GM18517 (cell line): ENCODE results near the gene COMT.
"Not testable (repeated sequence)": the region's sequence is repeated elsewhere in the genome, so short reads cannot be mapped to it uniquely, and the experiment has no call there.

Source experiments
- ATAC-seq: cut with Tn5 transposase; IDR thresholded peaks from one replicate; pipeline ENCODE4 v1.9.1; 2021; ENCODE audit warnings: mild to moderate bottlenecking, moderate library complexity; ENCODE audit not compliant: unreplicated experiment

The COMT gene

DNA sequence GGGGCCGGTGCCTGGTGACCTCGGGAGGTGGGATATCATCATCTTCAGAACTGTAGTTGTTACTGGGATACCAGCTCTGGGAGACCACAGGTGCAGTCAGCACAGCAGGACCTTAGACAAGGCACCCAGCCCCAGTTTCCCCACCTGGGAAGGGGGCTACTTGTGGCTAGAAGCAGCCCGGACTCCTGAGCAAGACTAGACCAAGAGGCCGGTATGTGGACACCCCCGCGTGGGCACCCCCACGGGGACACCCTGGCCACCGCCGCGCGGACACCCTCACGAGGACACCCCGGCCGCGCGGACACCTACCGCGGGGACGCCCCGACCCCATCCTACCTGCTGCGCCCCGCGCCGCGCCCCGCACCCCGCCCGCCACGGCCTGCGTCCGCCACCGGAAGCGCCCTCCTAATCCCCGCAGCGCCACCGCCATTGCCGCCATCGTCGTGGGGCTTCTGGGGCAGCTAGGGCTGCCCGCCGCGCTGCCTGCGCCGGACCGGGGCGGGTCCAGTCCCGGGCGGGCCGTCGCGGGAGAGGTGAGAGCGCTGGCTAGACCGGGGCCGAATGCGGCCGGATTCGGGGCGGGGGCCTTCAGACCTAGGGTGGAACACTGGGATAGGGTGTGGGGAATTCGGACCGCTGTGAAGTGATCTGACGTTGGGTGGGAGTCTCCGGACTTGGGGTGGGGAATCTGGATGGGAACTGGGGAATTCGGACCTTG, at the start of gene COMT, which contains the start of gene TXNRD2:
TSS of gene COMT (plus strand) at position 408 of the 718 bp plus-strand sequence. CDS start 20,755 bp downstream, outside the sequence.
TSS of gene TXNRD2 (minus strand) at position 454 of the 718 bp plus-strand sequence. CDS start at position 439, 15 bp downstream.
- ATAC-seq, result no peak

- ATAC-seq, result no peak
Measured at GRCh38 chr22:19892257-19892879, 49.2 kb upstream of the COMT start.

DNA sequence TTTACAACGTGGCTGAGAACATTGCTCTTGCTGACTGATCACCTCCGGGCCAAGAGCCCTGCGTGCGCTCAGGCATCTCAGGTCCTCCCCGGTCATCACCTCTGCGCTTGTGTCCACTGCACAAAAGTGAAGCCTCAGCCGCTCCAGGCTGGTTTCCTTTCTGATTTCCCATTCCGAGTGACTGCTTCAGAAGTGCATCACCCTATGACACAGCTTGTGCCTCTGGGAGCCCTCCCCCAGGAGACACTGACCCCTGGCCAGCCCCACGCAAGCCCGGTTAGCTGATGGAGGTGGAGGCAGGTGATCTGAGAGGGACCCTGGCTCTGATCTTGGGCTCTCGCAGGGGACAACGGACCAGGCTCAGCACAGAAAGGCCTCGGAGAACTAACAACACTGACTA, 48.6 kb upstream of the COMT start:
- no peak for ATAC-seq

DNA sequence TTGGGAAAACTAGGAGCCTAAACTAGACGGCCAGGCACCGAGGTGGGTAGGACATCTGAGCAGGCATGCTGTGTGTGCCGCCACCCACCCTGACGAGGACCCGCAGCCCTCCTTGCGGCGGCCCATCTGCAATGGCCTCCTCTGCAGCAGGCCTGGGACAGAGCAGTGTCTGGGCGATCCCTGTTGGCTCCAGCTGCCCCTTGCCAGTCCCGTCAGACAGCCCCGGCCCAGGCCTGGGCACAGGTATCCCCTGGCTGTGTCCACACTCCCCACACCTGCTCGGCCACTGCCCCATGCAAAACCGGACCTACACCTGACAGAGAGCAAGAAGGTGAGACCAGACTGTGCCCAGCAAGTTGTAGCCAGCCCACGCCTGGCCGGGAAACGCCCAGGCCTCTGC, 48.2 kb upstream of the COMT start:
- no peak for ATAC-seq

DNA sequence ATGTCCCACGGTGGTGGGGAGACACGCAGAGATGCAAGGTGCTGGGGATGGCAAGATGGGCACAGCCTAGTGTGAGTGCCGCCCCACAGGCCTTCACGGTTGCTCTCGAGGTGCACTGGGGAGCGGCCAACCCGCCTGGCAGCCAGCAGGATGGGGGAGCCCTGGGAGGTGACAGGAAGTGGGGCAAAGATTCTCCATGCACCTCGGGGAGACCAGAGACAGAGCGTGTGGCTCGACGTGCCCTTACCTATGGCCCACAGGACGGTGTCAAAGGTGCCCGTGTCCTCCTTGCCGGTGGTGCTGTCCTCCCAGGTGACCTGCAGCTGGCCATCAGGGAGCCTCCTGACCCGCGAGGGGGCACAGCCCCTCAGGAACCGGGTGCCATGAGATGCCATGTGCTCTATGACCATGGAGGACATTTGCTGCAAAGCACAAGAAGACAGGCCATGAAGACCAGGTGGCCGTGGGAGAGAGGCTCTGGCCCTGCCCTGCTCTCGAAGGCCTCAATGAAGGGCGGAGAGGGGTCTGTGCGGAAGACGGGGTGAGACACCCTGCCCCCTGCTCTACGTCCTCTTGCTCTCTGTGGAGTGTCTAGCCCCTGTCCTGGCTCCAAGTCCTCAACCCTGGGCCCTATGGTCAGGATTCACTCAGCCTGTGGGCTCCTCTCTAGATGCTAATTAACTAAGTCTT, 46.3 kb upstream of the COMT start:
- ATAC-seq, result no peak

- no peak for ATAC-seq
Measured at GRCh38 chr22:19896665-19897355, 44.8 kb upstream of the COMT start.

DNA sequence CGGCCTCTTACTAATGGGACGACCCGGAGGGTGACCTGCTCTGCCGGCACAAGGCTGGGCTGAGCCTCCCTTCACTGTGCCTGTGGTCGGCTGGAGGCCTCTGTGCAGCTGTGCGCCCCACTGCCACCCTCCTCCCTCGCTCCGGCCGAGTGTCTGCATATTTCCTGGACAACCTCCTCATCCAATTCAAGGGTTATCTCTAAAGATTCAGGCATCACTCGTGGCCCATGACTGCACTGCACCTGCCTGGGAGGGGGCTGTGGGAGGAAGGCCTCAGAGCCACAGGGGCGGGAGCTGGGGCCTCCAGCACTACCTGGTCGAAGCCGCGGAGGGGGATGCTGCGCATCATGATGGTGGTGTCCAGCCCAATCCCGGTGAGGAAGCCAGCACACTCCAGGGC, 43.8 kb upstream of the COMT start:
- no peak for ATAC-seq

- no peak for ATAC-seq
Measured at GRCh38 chr22:19898145-19898544, 43.4 kb upstream of the COMT start.

- ATAC-seq, result no peak
Measured at GRCh38 chr22:19898831-19899567, 42.6 kb upstream of the COMT start.

GRCh38 chr22:19900707-19901436, 40.7 kb upstream of the COMT start:
- ATAC-seq, result no peak

DNA sequence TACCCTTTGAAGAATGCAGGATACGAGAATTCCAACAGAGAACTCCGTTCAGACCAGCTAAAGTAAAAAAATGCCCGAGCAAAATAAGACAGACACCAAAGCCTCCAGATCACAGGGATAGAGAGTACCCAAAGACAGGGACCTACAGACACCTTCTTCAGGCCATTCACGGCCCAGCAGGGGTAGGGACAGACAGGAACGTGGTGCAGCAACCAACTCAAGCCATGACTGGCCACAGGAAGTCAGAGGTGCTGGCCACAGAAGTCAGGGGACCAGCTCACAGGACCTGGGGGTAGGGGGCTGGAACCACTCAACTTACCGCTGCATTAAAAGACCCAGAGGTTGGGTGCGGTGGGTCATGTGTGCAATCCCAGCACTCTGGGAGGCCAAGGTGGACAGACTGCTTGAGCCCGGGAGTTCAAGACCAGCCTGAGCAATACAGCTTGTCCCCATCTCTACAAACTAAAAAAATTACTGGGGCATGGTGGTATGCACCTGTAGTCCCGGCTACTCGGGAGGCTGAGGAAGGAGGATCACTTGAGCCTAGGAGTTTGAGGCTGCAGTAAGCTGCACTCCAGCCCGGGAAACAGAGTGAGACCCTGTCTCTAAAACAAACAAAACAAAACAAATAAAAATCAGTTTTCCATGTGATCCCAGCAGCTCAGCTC, 39.9 kb upstream of the COMT start:
- no peak for ATAC-seq

GRCh38 chr22:19902245-19902715, 39.3 kb upstream of the COMT start:
- ATAC-seq, result no peak

- ATAC-seq, result no peak
Measured at GRCh38 chr22:19903031-19903430, 38.5 kb upstream of the COMT start.

DNA sequence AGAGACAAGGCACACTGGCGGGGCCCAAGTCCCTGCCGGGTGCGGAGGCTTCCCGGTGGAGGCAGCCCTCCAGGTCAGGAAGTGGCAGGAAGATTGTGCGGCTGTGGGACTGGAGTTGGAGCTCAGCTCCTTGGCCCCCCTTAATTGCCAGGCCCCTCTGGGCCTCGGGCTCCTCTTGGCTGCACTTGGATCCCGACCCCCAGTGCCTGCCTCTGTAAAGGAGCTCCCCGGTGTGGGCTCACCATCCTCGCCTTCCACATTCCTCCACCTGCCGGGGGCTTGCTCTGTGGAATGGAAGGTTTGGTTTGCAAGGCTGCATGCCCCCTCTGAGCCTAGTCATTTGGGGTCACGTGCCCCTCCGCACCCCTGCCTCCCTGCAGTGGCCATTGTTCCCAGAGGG, 38.1 kb upstream of the COMT start:
- ATAC-seq, result no peak

- ATAC-seq, result no peak
Measured at GRCh38 chr22:19904174-19904856, 37.3 kb upstream of the COMT start.

DNA sequence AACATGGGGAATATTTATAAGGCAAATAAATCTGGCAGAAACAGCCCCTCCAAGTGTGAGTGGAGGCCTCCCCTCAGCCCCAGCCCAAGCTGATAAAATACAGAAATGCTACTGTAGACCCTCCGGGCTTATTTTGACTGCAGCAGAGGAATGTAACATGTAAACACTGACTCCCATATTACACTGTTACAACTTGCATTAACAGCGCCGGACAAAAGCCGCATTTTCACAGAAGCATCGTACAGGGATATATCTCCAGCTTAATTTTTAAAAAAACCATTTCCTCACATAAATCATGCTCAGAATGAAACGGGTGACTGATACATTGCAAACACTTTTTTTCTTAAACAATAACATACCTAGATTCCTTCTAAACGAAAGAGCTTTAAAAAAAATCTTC, 36.6 kb upstream of the COMT start:
- ATAC-seq, result no peak

- no peak for ATAC-seq
Measured at GRCh38 chr22:19905347-19906276, 36.0 kb upstream of the COMT start.

DNA sequence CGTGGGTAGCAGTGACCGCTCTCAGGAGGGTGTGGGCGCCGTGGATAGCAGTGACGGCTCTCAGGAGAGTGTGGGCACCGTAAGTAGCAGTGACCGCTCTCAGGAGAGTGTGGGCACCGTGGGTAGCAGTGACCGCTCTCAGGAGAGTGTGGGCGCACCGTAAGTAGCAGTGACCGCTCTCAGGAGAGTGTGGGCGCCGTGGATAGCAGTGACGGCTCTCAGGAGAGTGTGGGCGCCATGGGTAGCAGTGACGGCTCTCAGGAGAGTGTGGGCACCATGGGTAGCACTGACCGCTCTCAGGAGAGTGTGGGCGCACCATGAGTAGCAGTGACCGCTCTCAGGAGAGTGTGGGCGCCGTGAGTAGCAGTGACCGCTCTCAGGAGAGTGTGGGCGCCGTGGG, 34.7 kb upstream of the COMT start:
- not testable (repeated sequence) for ATAC-seq
